A549 (cell line): ENCODE results near the gene CARD10. TPM values are rescaled to one million over a fixed set of nuclear protein-coding genes. Genes with fewer than 3 reads are reported as not detected.

Source experiments
- ATAC-seq, 2 experiments: fragments of 200-7000 bp in 1 of 2; fragments of >200 bp in 1 of 2; cut with Nextera tagmentation in 1 of 2; cut with Tn5 transposase in 1 of 2; 3 replicates each; pipeline versions ENCODE4 v1.8.0 to v1.9.1; 2018 to 2020; ENCODE audit warnings: mild to moderate bottlenecking in 1 of 2, moderate library complexity in 1 of 2
- CTCF ChIA-PET: fragments of 300-600 bp; sonication (Branson Sonifier 250); formaldehyde crosslinking; extraction: SDS; loops from one replicate; lab custom pipeline; 2021; ENCODE audit warnings: antibody characterized with exemption, inconsistent platforms; lab: Yijun Ruan, JAX
- POLR2A ChIA-PET: fragments of 350-600 bp; formaldehyde crosslinking; extraction: SDS; loops from one replicate; lab custom pipeline; 2021; ENCODE audit warnings: antibody characterized with exemption, inconsistent platforms; lab: Yijun Ruan, JAX
- DNase-seq, 2 experiments: peaks; one replicate each; pipeline versions ENCODE4 v3.0.0 to v3.0.0-alpha.2; 2011 to 2016; ENCODE audit warnings: low read depth in 1 of 2, low spot score in 1 of 2
- FAIRE-seq: peaks from 2 replicates; lab custom pipeline; 2011; peaks lifted over from hg19 to GRCh38; lab: Jason Lieb, UNC
- H3K27ac ChIP-seq, 2 experiments: fragments of >200 bp; sonication (Bioruptor Twin); formaldehyde crosslinking; 3 replicates each; pipeline ENCODE4 v1.5.1; 2016 to 2017
- H3K4me1 ChIP-seq: fragments of >200 bp; sonication (Bioruptor Twin); formaldehyde crosslinking; 3 replicates; pipeline ENCODE4 v1.6.1; 2016
- H3K4me2 ChIP-seq: fragments of >200 bp; sonication (Bioruptor Twin); formaldehyde crosslinking; 3 replicates; pipeline ENCODE4 v1.6.1; 2016
- H3K4me3 ChIP-seq: fragments of >200 bp; sonication (Bioruptor Twin); formaldehyde crosslinking; 3 replicates; pipeline ENCODE4 v1.5.1; 2016
- H3K9me3 ChIP-seq: fragments of >200 bp; sonication (Bioruptor Twin); formaldehyde crosslinking; 3 replicates; pipeline ENCODE4 v1.6.1; 2016
- CEBPB ChIP-seq, 2 experiments: fragments of >200 bp in 1 of 2; sonication (Bioruptor Twin) in 1 of 2; formaldehyde crosslinking in 1 of 2; IDR thresholded peaks; 2 replicates each; pipeline ENCODE4 v1.6.1; 2012 to 2016
- CHD2 ChIP-seq: fragments of 150-350 bp; IDR thresholded peaks from 2 replicates; pipeline ENCODE4 v1.6.1; 2014; ENCODE audit warnings: low read length; ENCODE audit not compliant: partially characterized antibody
- FOSL2 ChIP-seq, 2 experiments: fragments of 450-650 bp in 1 of 2; fragments of >200 bp in 1 of 2; sonication (Bioruptor Twin) in 1 of 2; formaldehyde crosslinking; IDR thresholded peaks; 2 replicates each; pipeline versions ENCODE4 v1.5.0 to v1.6.1; 2016 to 2020; ENCODE audit warnings: mild to moderate bottlenecking in 1 of 2, moderate library complexity in 1 of 2
- GATA3 ChIP-seq: IDR thresholded peaks from 2 replicates; pipeline ENCODE4 v1.6.1; 2012; ENCODE audit warnings: borderline replicate concordance
- HOXA7 ChIP-seq: fragments of 250-450 bp; sonication (Bioruptor Pico); IDR thresholded peaks from 2 replicates; pipeline ENCODE4 v1.5.0; 2020; ENCODE audit warnings: mild to moderate bottlenecking, moderate library complexity
- HOXB5 ChIP-seq: fragments of 250-450 bp; sonication (Bioruptor Pico); IDR thresholded peaks from 2 replicates; pipeline ENCODE4 v1.5.0; 2020; ENCODE audit warnings: mild to moderate bottlenecking, moderate library complexity
- JUN ChIP-seq, 2 experiments: fragments of >200 bp; sonication (Bioruptor Twin); formaldehyde crosslinking; IDR thresholded peaks; 2 replicates in 1 of 2; 3 replicates in 1 of 2; pipeline ENCODE4 v1.6.1; 2016 to 2017
- JUNB ChIP-seq: fragments of >200 bp; sonication (Bioruptor Twin); formaldehyde crosslinking; IDR thresholded peaks from 2 replicates; pipeline ENCODE4 v1.6.1; 2016
- KDM5A ChIP-seq: fragments of 200-600 bp; sonication (generic); IDR thresholded peaks from 2 replicates; pipeline ENCODE4 v1.6.1; 2016; ENCODE audit warnings: antibody characterized with exemption, mild to moderate bottlenecking
- MYC ChIP-seq: IDR thresholded peaks from 2 replicates; pipeline ENCODE4 v1.6.1; 2012; ENCODE audit warnings: mild to moderate bottlenecking, inconsistent platforms, low read length, improper control_type of control experiment, borderline replicate concordance
- NFE2L2 ChIP-seq: fragments of 150-350 bp; conservative IDR thresholded peaks from 2 replicates; pipeline ENCODE4 v1.6.1; 2014; ENCODE audit warnings: low read length
- POLR2A ChIP-seq: IDR thresholded peaks from 2 replicates; pipeline ENCODE4 v1.6.1; 2012; ENCODE audit warnings: mild to moderate bottlenecking, low read length
- RAD21 ChIP-seq, 2 experiments: fragments of >200 bp in 1 of 2; sonication (Bioruptor Twin) in 1 of 2; formaldehyde crosslinking in 1 of 2; IDR thresholded peaks in 1 of 2; conservative IDR thresholded peaks in 1 of 2; 2 replicates in 1 of 2; 3 replicates in 1 of 2; pipeline ENCODE4 v1.6.1; 2012 to 2018; ENCODE audit warnings: inconsistent platforms in 1 of 2
- SMC3 ChIP-seq: fragments of >200 bp; sonication (Bioruptor Twin); formaldehyde crosslinking; IDR thresholded peaks from 3 replicates; pipeline ENCODE4 v1.6.1; 2018; ENCODE audit warnings: inconsistent platforms
- SREBF2 ChIP-seq: fragments of 450-650 bp; IDR thresholded peaks from 2 replicates; pipeline ENCODE4 v1.6.1; 2014; ENCODE audit warnings: mild to moderate bottlenecking, moderate library complexity
- TP53 ChIP-seq: fragments of 250-450 bp; sonication (Bioruptor Pico); IDR thresholded peaks from 2 replicates; pipeline ENCODE4 v1.5.0; 2021; ENCODE audit warnings: mild to moderate bottlenecking, moderate library complexity
- ZC3H11A ChIP-seq: fragments of 450-650 bp; IDR thresholded peaks from 2 replicates; pipeline ENCODE4 v1.6.1; 2014; ENCODE audit warnings: antibody characterized with exemption, mild to moderate bottlenecking
- ZFP36 ChIP-seq: fragments of 450-650 bp; IDR thresholded peaks from 2 replicates; pipeline ENCODE4 v1.6.1; 2014; ENCODE audit warnings: borderline replicate concordance; ENCODE audit not compliant: partially characterized antibody
- ZNF302 ChIP-seq: fragments of 250-450 bp; sonication (Bioruptor Pico); IDR thresholded peaks from 2 replicates; pipeline ENCODE4 v1.9.0; 2021; ENCODE audit warnings: inconsistent platforms, mild to moderate bottlenecking, moderate library complexity
- WGBS: methylation state at CpG from one replicate; pipeline ENCODE4 v1.1.6; 2017; ENCODE audit errors: missing lambda C conversion rate; 5-methylcytosine and 5-hydroxymethylcytosine counted together
- polyA plus RNA-seq, 4 experiments: library from polyadenylated mRNA; depleted of rRNA in 3 of 4; stranded (reverse); fragments of >200 nt; fragmentation: RNase III in 1 of 4; extraction: RNeasy Plus Mini Kit Qiagen cat#74134 plus additional on column Dnase treatment in 1 of 4; gene quantifications; 2 replicates in 3 of 4; 3 replicates in 1 of 4; pipeline ENCODE4 v1.2.3, GENCODE V29; 2011 to 2017
- TF ChIP-seq, protein P1 (sequence below): fragments of 150-350 bp; IDR thresholded peaks from 2 replicates; pipeline ENCODE4 v1.6.1; 2014; ENCODE audit warnings: low read depth, mild to moderate bottlenecking, low read length
- TF ChIP-seq, protein P2 (sequence below): IDR thresholded peaks from 2 replicates; pipeline ENCODE4 v1.6.1; 2012
- TF ChIP-seq, protein P3 (sequence below): IDR thresholded peaks from 2 replicates; pipeline ENCODE4 v1.6.1; 2012
- TF ChIP-seq, protein P4 (sequence below): IDR thresholded peaks from 2 replicates; pipeline ENCODE4 v1.6.1; 2012; ENCODE audit warnings: low read depth, borderline replicate concordance

Gene CARD10
- polyA plus RNA-seq, 2 of the 4 experiments (the other 2 are of a cell fraction): 8.3 to 15.3 TPM

DNA sequence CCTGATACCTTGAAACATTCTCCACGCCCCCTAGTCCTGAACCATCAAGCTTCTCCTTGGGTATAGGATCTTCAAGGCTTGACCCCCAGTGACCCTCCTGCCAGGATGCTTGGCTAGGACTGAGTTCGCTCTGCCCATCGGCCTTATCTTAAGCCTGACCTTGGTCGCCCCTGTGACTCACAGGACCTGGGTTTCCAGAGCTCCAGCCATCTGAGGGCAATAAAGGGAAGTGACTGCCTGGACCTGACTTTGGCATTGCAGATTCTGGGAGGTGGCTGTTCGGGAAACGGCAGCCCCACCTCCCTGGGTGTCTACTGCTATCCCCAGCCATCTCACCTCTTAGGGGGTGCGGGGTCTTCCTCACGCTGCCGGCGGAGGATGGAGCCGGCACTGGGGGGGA lies 15.4 kb downstream of the CARD10 start:
- TF ChIP-seq GATA3 (no peak), CHD2 (no peak), ZNF302 (no peak), FOSL2 (IDR thresholded peaks at IDR 0.05) (no peak), FOSL2 (CRISPR knock-in tag; IDR thresholded peaks at IDR 0.05) (0 out of 2 replicates have a peak, but pooled peaks have one; percentile 18), SMC3 (no peak)
- DNase-seq: peak; percentile 27 to 53
- Histone ChIP-seq H3K4me3 (no peak overlapping the region), H3K4me1 (peaks cover 62% of the 10 kb centered on the region), H3K27ac (peak overlapping the region; percentile 99 to 100), H3K9me3 (no peaks in the 10 kb centered on the region), H3K4me2 (peak overlapping the region; percentile 85)
- FAIRE-seq: no peak
- WGBS: 29% methylated on average over 3 of the region's 11 CpGs
- POLR2A ChIA-PET: no interaction called here
- no peak for ATAC-seq
- CTCF ChIA-PET: interaction anchor here (0.6 to 1.6 kb wide), 2 partner anchors 58 to 672 kb away, joined by 3 to 5 read pairs; no protein-coding TSS in a partner anchor

DNA sequence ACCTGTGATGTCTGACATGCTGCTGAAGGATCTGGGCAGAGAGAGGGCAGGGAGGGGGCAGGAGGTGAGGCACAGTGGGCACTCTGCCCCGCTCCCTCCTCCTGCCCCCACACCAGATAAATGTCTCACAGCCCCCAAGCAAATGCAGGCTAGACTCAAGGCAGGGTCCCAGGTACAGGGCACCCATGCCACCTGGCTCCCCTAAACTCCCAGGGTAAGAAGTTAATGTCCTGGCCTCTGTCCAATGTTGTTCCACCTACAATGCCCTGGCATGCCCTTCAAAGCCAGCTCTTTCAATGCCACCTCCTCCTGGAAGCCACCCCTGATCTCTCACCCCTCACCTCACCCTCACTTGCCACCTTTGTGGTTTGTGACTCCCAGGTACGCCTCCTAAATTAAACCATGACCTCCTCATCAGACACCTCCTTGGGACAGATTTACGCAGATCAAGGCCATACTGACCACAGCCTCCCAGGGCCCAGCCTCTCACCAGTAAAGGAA lies 16.0 kb downstream of the CARD10 start:
- peak overlapping the region; percentile 85 for H3K4me2 ChIP-seq
- TF ChIP-seq HOXA7 (CRISPR knock-in tag) (no peak), HOXB5 (CRISPR knock-in tag) (no peak), ZFP36 (peak; percentile 96), RAD21 (conservative IDR thresholded peaks at IDR 0.05 in 1 of 2, IDR thresholded peaks at IDR 0.05 in 1 of 2) (no peak)
- H3K9me3 ChIP-seq: no peaks in the 10 kb centered on the region
- DNase-seq (no peak), FAIRE-seq (no peak), ATAC-seq (no peak)
- H3K4me3 ChIP-seq: no peak overlapping the region
- ChIA-PET POLR2A (no interaction called here), CTCF (no interaction called here)
- H3K4me1 ChIP-seq: peaks cover 63% of the 10 kb centered on the region
- peak overlapping the region; percentile 99 to 100 for H3K27ac ChIP-seq
- 83% methylated on average over 2 of the region's 3 CpGs for WGBS

DNA sequence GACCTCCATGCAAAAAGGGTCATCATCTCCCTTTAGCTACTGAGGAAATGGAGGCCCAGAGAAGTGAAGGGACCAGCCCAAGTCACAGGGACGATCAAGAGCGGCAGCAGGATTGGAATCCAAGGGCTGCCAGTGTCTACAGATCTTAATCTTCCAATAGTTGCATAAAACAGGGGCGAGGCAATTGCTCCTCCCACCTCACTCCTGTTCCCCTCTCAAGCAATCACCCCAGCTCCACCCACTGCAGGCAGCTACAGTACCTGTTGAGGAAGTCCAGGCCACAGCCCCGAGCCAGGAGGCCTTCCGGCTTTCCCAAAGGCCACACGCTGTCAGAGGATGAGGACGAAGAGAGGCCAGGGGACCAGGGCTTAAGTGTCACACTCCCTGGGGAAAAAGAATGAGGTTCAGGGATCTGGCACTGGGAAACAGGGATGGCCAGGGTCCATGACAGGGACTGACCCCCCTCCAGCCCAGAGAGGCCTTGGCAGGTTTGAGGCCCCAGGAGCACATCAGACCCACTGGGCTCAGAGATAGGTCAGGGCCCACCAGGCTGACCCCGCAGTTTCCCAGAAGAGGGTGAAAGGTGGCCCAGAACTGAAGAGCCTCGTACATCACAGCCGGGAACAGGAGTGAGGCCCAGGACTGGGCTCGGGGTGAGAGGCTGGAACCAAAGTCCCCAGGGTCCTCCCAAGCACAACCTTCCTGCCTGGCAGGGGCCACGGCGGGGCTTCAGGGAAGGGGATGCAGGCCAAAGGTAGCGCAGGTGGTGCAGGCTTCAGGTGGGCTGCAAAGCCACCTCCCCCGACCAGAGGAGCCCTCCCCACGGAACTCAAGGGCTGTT lies 16.7 kb downstream of the CARD10 start:
- peak overlapping the region; percentile 29; the same call in 2 of the 3 replicates for H3K4me3 ChIP-seq
- TF ChIP-seq KDM5A (no peak), POLR2A (peak; percentile 13; the same call in 1 of the 2 replicates), GATA3 (peak; percentile 57; the same call in 1 of the 2 replicates)
- TF ChIP-seq, all 56 proteins: peak for 2
- peak; percentile 36 to 85 for DNase-seq
- ChIA-PET CTCF (interaction anchor here (0.8 to 1.2 kb wide), 3 partner anchors 9 to 61 kb away, joined by 3 to 4 read pairs (median 3); no protein-coding TSS in a partner anchor), POLR2A (interaction anchor here (0.8 to 1.6 kb wide), 4 partner anchors 9 to 106 kb away, joined by 4 to 7 read pairs (median 6); partner anchors contain the start of genes CARD10 and GGA1)
- H3K27ac ChIP-seq: peak overlapping the region; percentile 99 to 100
- WGBS: 25% methylated on average over 8 of the region's 16 CpGs
- H3K4me1 ChIP-seq: peaks cover 70% of the 10 kb centered on the region
- H3K9me3 ChIP-seq: no peaks in the 10 kb centered on the region
- peak overlapping the region; percentile 85 for H3K4me2 ChIP-seq
- peak; percentile 46 to 62 for ATAC-seq
- no peak for FAIRE-seq

DNA sequence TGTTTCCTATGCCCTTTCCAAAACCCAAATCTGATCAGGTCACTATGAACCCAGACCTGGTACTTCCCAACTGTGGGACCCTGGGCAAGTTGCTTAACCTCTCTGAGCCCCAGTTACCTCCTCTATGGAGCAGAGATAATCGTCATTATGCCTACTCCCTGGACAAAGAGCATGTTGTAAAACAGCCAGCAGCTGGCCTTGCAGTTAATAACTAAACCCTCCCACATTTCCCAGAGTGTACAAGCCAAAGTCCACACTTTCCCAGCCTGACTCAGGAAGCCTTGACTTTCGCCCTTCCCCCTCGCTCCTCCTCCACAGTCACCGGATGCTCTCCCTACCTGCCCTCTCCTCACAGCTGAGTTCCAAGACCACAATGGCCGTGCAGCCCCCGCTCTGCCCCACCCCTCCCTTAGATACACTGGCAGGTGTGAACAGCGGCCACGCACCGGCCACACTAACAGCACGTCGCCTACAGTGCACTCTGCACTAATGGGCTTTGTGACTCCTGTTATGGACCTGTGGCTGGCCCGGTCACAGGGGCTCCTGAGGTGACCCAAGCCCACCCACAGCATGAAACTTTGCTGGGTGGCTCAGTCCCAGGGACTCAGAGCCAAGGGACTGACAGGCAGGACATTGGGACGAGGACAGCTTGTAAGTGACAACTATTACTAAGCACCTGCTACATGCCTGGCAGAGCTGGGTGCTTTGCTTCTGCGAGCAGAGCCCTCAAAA lies 17.4 kb downstream of the CARD10 start:
- peak overlapping the region; percentile 29 for H3K4me3 ChIP-seq
- 5% methylated on average over 8 of the region's 14 CpGs for WGBS
- FAIRE-seq: peak; percentile 96
- no peaks in the 10 kb centered on the region for H3K9me3 ChIP-seq
- peak overlapping the region; percentile 85 for H3K4me2 ChIP-seq
- CTCF ChIA-PET: interaction anchor here (0.8 to 1.2 kb wide), 3 partner anchors 10 to 62 kb away, joined by 3 to 4 read pairs (median 3); no protein-coding TSS in a partner anchor
- DNase-seq: peak; percentile 79 to 95
- peak overlapping the region; percentile 99 to 100 for H3K27ac ChIP-seq
- ATAC-seq: peak; percentile 76 to 83
- peaks cover 78% of the 10 kb centered on the region for H3K4me1 ChIP-seq
- POLR2A ChIA-PET: interaction anchor here (0.8 to 1.6 kb wide), 4 partner anchors 9 to 107 kb away, joined by 4 to 7 read pairs (median 6); partner anchors contain the start of genes CARD10 and GGA1
- TF ChIP-seq TP53 (CRISPR knock-in tag) (no peak), SREBF2 (no peak), NFE2L2 (no peak), MYC (no peak), CHD2 (peak; percentile 35), HOXB5 (CRISPR knock-in tag) (no peak), ZC3H11A (no peak), JUNB (no peak), FOSL2 (IDR thresholded peaks at IDR 0.05) (no peak), FOSL2 (CRISPR knock-in tag; IDR thresholded peaks at IDR 0.05) (peak; percentile 66), ZFP36 (peak; percentile 91), JUN (IDR thresholded peaks at IDR 0.05) (peak; percentile 70 to 73; a peak in 2 of 5 replicates), ZNF302 (no peak), CEBPB (IDR thresholded peaks at IDR 0.05) (peak; percentile 15 to 57; a peak in 3 of 4 replicates)
- TF ChIP-seq, protein P1, sequence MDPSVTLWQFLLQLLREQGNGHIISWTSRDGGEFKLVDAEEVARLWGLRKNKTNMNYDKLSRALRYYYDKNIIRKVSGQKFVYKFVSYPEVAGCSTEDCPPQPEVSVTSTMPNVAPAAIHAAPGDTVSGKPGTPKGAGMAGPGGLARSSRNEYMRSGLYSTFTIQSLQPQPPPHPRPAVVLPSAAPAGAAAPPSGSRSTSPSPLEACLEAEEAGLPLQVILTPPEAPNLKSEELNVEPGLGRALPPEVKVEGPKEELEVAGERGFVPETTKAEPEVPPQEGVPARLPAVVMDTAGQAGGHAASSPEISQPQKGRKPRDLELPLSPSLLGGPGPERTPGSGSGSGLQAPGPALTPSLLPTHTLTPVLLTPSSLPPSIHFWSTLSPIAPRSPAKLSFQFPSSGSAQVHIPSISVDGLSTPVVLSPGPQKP: no peak
- TF ChIP-seq, protein P2, sequence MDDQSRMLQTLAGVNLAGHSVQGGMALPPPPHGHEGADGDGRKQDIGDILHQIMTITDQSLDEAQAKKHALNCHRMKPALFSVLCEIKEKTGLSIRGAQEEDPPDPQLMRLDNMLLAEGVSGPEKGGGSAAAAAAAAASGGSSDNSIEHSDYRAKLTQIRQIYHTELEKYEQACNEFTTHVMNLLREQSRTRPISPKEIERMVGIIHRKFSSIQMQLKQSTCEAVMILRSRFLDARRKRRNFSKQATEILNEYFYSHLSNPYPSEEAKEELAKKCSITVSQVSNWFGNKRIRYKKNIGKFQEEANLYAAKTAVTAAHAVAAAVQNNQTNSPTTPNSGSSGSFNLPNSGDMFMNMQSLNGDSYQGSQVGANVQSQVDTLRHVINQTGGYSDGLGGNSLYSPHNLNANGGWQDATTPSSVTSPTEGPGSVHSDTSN: no peak
- TF ChIP-seq, protein P3, sequence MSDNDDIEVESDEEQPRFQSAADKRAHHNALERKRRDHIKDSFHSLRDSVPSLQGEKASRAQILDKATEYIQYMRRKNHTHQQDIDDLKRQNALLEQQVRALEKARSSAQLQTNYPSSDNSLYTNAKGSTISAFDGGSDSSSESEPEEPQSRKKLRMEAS: peak; percentile 64; the same call in 1 of the 2 replicates
- TF ChIP-seq, protein P4, sequence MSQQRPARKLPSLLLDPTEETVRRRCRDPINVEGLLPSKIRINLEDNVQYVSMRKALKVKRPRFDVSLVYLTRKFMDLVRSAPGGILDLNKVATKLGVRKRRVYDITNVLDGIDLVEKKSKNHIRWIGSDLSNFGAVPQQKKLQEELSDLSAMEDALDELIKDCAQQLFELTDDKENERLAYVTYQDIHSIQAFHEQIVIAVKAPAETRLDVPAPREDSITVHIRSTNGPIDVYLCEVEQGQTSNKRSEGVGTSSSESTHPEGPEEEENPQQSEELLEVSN: 0 out of 2 replicates have a peak, but pooled peaks have one; percentile 15
